Breast epithelium (tissue), 3 donors: ENCODE results near the gene C1GALT1.

ENCODE experiments used
- POLR2A ChIP-seq: fragments of 450-650 bp; IDR thresholded peaks from one replicate; pipeline ENCODE4 v1.6.1; 2016; ENCODE audit warnings: antibody characterized with exemption, mild to moderate bottlenecking, moderate library complexity
- POLR2AphosphoS5 ChIP-seq, 3 donors: sonication (generic); formaldehyde crosslinking; IDR thresholded peaks; one replicate each; pipeline ENCODE4 v1.6.1; 2017; ENCODE audit warnings: antibody characterized with exemption in 3 of 3
- TF ChIP-seq, protein P1 (sequence below), 3 donors: fragments of 450-650 bp; IDR thresholded peaks; one replicate each; pipeline ENCODE4 v1.5.1; 2016 to 2017; ENCODE audit warnings: antibody characterized with exemption in 3 of 3, mild to moderate bottlenecking in 3 of 3, moderate library complexity in 3 of 3

DNA sequence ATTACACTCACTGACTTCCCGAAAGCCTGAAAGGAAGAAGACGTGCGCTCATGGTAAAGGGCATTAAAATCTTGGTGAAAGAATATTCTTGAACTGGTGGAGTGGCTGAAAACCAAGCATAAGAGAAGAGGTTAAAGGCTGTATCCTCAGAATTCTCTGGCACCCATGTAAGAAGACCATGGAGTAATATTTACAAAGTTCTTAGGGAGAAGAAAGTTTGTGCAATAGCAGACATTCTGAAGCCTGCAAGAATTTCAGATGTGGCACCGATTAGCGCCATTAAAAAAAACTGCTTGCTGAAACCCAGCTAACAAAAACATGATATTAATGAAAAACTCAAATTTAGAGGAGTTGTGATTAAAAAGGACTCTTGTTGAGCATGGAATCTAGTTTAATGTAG is 44.1 kb downstream of the C1GALT1 start:
- TF ChIP-seq, protein P1, sequence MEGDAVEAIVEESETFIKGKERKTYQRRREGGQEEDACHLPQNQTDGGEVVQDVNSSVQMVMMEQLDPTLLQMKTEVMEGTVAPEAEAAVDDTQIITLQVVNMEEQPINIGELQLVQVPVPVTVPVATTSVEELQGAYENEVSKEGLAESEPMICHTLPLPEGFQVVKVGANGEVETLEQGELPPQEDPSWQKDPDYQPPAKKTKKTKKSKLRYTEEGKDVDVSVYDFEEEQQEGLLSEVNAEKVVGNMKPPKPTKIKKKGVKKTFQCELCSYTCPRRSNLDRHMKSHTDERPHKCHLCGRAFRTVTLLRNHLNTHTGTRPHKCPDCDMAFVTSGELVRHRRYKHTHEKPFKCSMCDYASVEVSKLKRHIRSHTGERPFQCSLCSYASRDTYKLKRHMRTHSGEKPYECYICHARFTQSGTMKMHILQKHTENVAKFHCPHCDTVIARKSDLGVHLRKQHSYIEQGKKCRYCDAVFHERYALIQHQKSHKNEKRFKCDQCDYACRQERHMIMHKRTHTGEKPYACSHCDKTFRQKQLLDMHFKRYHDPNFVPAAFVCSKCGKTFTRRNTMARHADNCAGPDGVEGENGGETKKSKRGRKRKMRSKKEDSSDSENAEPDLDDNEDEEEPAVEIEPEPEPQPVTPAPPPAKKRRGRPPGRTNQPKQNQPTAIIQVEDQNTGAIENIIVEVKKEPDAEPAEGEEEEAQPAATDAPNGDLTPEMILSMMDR (IDR thresholded peaks at IDR 0.05): no peak
- TF ChIP-seq POLR2AphosphoS5 (IDR thresholded peaks at IDR 0.05): no peak
- TF ChIP-seq POLR2A: no peak
